Mucosa of stomach (tissue), 1 donor: ENCODE data around the gene SCEL.

Experiments
- H3K27me3 ChIP-seq: one replicate; pipeline ENCODE4 v1.7.0; 2013; ENCODE audit warnings: mild to moderate bottlenecking, low read length; ENCODE audit not compliant: control insufficient read depth, insufficient read depth
- H3K36me3 ChIP-seq: one replicate; pipeline ENCODE4 v1.7.0; 2013; ENCODE audit warnings: low read length; ENCODE audit not compliant: control insufficient read depth, insufficient read depth
- H3K4me1 ChIP-seq: one replicate; pipeline ENCODE4 v1.7.0; 2013; ENCODE audit warnings: mild to moderate bottlenecking, low read length; ENCODE audit not compliant: control insufficient read depth, insufficient read depth
- H3K4me3 ChIP-seq: one replicate; pipeline ENCODE4 v1.7.0; 2013; ENCODE audit warnings: low read length
- H3K9ac ChIP-seq: one replicate; pipeline ENCODE4 v1.7.0; 2013; ENCODE audit warnings: mild to moderate bottlenecking, low read length, moderate library complexity
- H3K9me3 ChIP-seq: one replicate; pipeline ENCODE4 v1.7.0; 2013; ENCODE audit warnings: mild to moderate bottlenecking, low read length, moderate library complexity; ENCODE audit not compliant: control insufficient read depth
- donor health status: Pancreatic carcinoma.

SCEL gene, protein sequence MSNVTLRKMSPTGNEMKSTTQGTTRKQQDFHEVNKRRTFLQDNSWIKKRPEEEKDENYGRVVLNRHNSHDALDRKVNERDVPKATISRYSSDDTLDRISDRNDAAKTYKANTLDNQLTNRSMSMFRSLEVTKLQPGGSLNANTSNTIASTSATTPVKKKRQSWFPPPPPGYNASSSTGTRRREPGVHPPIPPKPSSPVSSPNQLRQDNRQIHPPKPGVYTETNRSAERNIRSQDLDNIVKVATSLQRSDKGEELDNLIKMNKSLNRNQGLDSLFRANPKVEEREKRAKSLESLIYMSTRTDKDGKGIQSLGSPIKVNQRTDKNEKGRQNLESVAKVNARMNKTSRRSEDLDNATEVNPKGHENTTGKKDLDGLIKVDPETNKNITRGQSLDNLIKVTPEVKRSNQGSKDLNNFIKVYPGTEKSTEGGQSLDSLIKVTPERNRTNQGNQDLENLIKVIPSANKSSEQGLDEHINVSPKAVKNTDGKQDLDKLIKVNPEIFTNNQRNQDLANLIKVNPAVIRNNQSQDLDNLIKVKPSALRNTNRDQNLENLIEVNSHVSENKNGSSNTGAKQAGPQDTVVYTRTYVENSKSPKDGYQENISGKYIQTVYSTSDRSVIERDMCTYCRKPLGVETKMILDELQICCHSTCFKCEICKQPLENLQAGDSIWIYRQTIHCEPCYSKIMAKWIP

GRCh38 chr13:77535448-77535847 is at the start of gene SCEL:
TSS of gene SCEL (plus strand) at chr13:77535706. CDS start at chr13:77555876, 20,170 bp downstream.
- Histone ChIP-seq H3K36me3 (no peaks in the 10 kb centered on the region), H3K4me3 (no peak within 1 kb of the TSS)

DNA sequence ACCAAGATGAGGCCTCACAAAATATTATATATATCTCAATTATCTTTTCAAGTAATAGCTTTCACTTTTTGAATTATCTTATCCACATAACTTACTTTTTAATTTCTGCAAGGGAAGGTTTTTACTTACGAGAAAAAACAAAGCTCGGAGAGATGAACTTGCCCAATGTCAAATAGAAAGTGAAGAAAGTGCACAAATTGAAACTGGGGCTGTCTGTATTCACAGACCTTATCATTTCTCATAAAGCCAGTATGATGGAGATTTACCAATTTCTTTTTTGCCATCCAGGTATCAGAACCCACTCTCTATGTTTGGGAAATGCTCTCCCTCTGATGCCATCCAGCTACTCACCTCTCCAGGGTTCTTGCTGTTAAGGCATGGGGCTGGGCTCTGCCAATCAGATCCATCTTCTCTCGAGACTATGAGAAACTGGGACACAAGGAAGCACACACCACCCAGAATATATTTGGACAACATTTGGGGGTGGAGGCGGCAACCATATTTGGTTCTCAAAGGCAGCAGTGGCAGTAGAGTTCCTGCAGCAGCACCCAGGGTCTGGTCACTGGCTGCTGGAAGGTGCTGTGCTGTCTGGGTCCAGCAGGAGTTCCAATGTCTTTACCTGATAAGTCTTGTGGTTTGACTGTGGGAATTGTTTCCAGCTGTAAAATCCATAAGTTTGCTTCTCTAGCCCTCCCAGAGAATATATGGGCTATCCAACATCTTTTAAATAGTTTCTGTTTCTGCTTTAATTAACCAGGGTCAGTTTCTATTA is 45.8 kb upstream of the SCEL start:
- H3K9me3 ChIP-seq = no peaks in the 10 kb centered on the region
- no peak overlapping the region for H3K4me3 ChIP-seq
- H3K4me1 ChIP-seq = no peaks in the 10 kb centered on the region
- no peaks in the 10 kb centered on the region for H3K36me3 ChIP-seq
- H3K9ac ChIP-seq = no peak overlapping the region
- H3K27me3 ChIP-seq = no peaks in the 10 kb centered on the region

More at GRCh38 chr13:77535448-77535847, at the start of gene SCEL:
- Histone ChIP-seq H3K4me1 (peaks cover 24% of the 10 kb centered on the region), H3K27me3 (no peaks in the 10 kb centered on the region), H3K9ac (no peak within 1 kb of the TSS), H3K9me3 (no peaks in the 10 kb centered on the region)

GRCh38 chr13:77492982-77493381 is 42.5 kb upstream of the SCEL start:
- no peak overlapping the region for H3K9ac ChIP-seq
- no peaks in the 10 kb centered on the region for H3K4me1 ChIP-seq
- no peaks in the 10 kb centered on the region for H3K27me3 ChIP-seq
- H3K9me3 ChIP-seq = no peaks in the 10 kb centered on the region
- no peak overlapping the region for H3K4me3 ChIP-seq
- no peaks in the 10 kb centered on the region for H3K36me3 ChIP-seq

GRCh38 chr13:77494226-77494625 is 41.3 kb upstream of the SCEL start:
- Histone ChIP-seq H3K9ac (no peak overlapping the region), H3K4me3 (no peak overlapping the region), H3K27me3 (no peaks in the 10 kb centered on the region), H3K4me1 (no peaks in the 10 kb centered on the region), H3K9me3 (no peaks in the 10 kb centered on the region), H3K36me3 (no peaks in the 10 kb centered on the region)

GRCh38 chr13:77497350-77497749 is 38.2 kb upstream of the SCEL start:
- no peak overlapping the region for H3K4me3 ChIP-seq
- no peaks in the 10 kb centered on the region for H3K36me3 ChIP-seq
- no peaks in the 10 kb centered on the region for H3K4me1 ChIP-seq
- H3K9me3 ChIP-seq = no peaks in the 10 kb centered on the region
- no peak overlapping the region for H3K9ac ChIP-seq
- no peaks in the 10 kb centered on the region for H3K27me3 ChIP-seq

- Histone ChIP-seq H3K4me3 (no peak overlapping the region), H3K4me1 (no peaks in the 10 kb centered on the region), H3K27me3 (no peaks in the 10 kb centered on the region), H3K36me3 (no peaks in the 10 kb centered on the region), H3K9ac (no peak overlapping the region), H3K9me3 (no peaks in the 10 kb centered on the region)
Measured at GRCh38 chr13:77497835-77498234, 37.7 kb upstream of the SCEL start.

DNA sequence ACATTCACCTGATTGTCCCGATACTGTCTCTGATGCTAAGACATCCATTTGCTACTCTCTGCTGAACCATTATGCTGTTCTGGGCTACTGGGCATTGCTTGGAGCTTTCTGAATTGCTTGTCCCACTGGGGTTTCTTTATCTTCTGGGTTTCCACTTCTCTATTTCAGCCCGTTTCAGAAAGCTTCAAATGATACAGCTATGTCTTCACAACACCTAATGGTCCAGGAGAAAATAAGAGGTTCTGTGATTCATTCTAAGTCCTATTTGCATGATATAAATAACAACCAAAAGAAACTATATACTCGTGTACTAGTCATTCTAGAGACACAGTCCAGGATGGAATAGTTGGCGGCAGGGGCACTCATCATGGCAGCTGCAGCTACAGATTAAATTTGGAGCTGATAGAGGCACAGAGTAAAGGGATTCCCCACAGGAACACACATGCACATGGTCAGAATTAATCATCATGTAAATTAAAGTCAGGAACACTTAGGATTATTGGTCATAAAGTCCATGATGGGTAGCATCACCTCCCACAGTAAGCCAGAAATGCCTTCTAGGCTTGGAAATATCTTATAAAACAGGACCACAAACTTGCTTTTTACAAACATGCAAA is 33.3 kb upstream of the SCEL start:
- no peaks in the 10 kb centered on the region for H3K27me3 ChIP-seq
- H3K9ac ChIP-seq = no peak overlapping the region
- H3K4me3 ChIP-seq = no peak overlapping the region
- no peaks in the 10 kb centered on the region for H3K4me1 ChIP-seq
- no peaks in the 10 kb centered on the region for H3K36me3 ChIP-seq
- no peaks in the 10 kb centered on the region for H3K9me3 ChIP-seq

GRCh38 chr13:77503398-77503797 is 32.1 kb upstream of the SCEL start:
- Histone ChIP-seq H3K9me3 (no peaks in the 10 kb centered on the region), H3K4me3 (no peak overlapping the region), H3K36me3 (no peaks in the 10 kb centered on the region), H3K9ac (no peak overlapping the region), H3K27me3 (no peaks in the 10 kb centered on the region), H3K4me1 (no peaks in the 10 kb centered on the region)

- no peaks in the 10 kb centered on the region for H3K27me3 ChIP-seq
- no peaks in the 10 kb centered on the region for H3K36me3 ChIP-seq
- H3K4me1 ChIP-seq = no peaks in the 10 kb centered on the region
- H3K9ac ChIP-seq = no peak overlapping the region
- no peaks in the 10 kb centered on the region for H3K9me3 ChIP-seq
- no peak overlapping the region for H3K4me3 ChIP-seq
Measured at GRCh38 chr13:77506874-77507273, 28.6 kb upstream of the SCEL start.

GRCh38 chr13:77507931-77508776 is 27.4 kb upstream of the SCEL start:
- Histone ChIP-seq H3K4me3 (no peak overlapping the region), H3K4me1 (no peaks in the 10 kb centered on the region), H3K9me3 (no peaks in the 10 kb centered on the region), H3K9ac (no peak overlapping the region), H3K27me3 (no peaks in the 10 kb centered on the region), H3K36me3 (no peaks in the 10 kb centered on the region)

DNA sequence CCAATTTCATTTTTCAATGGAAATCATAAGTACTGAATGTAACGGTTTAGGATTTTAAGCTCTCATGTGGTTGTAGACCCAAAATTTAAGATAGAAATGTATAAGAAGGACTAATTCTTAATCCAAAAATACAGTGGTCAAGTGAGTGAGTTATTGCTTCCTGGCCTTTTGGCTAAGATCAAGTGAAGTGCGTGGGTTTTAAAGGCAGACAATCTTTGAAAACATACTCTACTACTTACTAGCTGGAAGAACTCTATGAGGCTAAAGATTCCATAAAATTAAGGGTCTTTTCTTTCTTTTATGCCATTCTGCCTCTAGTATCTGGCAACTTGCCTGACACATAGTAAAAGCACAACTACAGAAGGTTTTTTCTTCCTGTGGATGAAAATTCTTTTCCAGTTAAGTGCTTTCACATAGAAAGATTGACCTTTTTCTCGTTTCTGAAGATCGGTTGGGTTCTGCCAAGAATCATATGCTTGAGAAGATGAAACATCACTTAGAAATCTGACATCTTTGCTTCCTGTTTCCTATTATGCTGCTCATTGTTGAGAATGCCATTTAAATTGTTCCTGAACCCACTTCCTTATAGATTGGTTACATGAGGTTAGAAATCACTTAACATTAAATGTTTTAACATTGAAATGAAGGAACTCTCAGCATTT is 26.4 kb upstream of the SCEL start:
- no peak overlapping the region for H3K4me3 ChIP-seq
- H3K36me3 ChIP-seq = no peaks in the 10 kb centered on the region

More for the DNA sequence above, 26.4 kb upstream of the SCEL start:
- Histone ChIP-seq H3K27me3 (no peaks in the 10 kb centered on the region), H3K9me3 (no peaks in the 10 kb centered on the region), H3K4me1 (no peaks in the 10 kb centered on the region), H3K9ac (no peak overlapping the region)
